H1 (cell line): ENCODE data around the gene TEX2. TPM values are rescaled to one million over a fixed set of nuclear protein-coding genes. Genes with fewer than 3 reads are reported as not detected.

Experiments
- ASH2L ChIP-seq: fragments of 200-600, 300-600 bp; sonication (generic); IDR thresholded peaks from one replicate; pipeline ENCODE4 v1.7.1; 2017; ENCODE audit warnings: low read length
- CBX8 ChIP-seq: fragments of 300-800, 300-1000 bp; sonication (generic); IDR thresholded peaks from 2 replicates; pipeline ENCODE4 v1.7.1; 2016; ENCODE audit warnings: low read depth, low read length, borderline replicate concordance
- CHD1 ChIP-seq: IDR thresholded peaks from 2 replicates; pipeline ENCODE4 v1.6.1; 2012; ENCODE audit warnings: low read depth, low read length, improper control_type of control experiment
- CTBP2 ChIP-seq: IDR thresholded peaks from 2 replicates; pipeline ENCODE4 v1.7.0; 2011; ENCODE audit warnings: borderline replicate concordance, mild to moderate bottlenecking, moderate library complexity, mixed read lengths, low read length; ENCODE audit not compliant: insufficient read depth, insufficient read length
- FOSL1 ChIP-seq: IDR thresholded peaks from 2 replicates; pipeline ENCODE4 v1.6.1; 2011; ENCODE audit warnings: mild to moderate bottlenecking, low read depth, low read length, moderate library complexity; ENCODE audit not compliant: insufficient read depth
- HDAC2 ChIP-seq, 2 experiments: fragments of 300-600 bp in 1 of 2; sonication (generic) in 1 of 2; IDR thresholded peaks; 2 replicates each; pipeline ENCODE4 v1.6.1; 2011 to 2012; ENCODE audit warnings: low read depth in 2 of 2, low read length in 2 of 2, mild to moderate bottlenecking in 2 of 2, moderate library complexity in 2 of 2, borderline replicate concordance in 1 of 2, inconsistent platforms in 1 of 2
- JUN ChIP-seq: IDR thresholded peaks from 2 replicates; pipeline ENCODE4 v1.6.1; 2011; ENCODE audit warnings: low read depth, mild to moderate bottlenecking, improper control_type of control experiment, low read length
- NANOG ChIP-seq: IDR thresholded peaks from 2 replicates; pipeline ENCODE4 v1.6.1; 2011; ENCODE audit warnings: low read length, low read depth, mild to moderate bottlenecking, inconsistent platforms; ENCODE audit not compliant: insufficient read depth, poor library complexity, severe bottlenecking
- NRF1 ChIP-seq: IDR thresholded peaks from 2 replicates; pipeline ENCODE4 v1.6.1; 2011; ENCODE audit warnings: mild to moderate bottlenecking, low read depth, low read length, improper control_type of control experiment
- PHF8 ChIP-seq: fragments of 200-600 bp; sonication (generic); conservative IDR thresholded peaks from 2 replicates; pipeline ENCODE4 v1.7.1; 2012; ENCODE audit warnings: low read depth, mild to moderate bottlenecking, inconsistent platforms, low read length, moderate library complexity
- RBBP5 ChIP-seq: IDR thresholded peaks from 2 replicates; pipeline ENCODE4 v1.7.1; 2012; ENCODE audit warnings: low read depth, mild to moderate bottlenecking, inconsistent platforms, low read length, moderate library complexity, borderline replicate concordance
- SAP30 ChIP-seq: fragments of 300-600 bp; sonication (generic); IDR thresholded peaks from 2 replicates; pipeline ENCODE4 v1.7.1; 2012; ENCODE audit warnings: low read length, moderate library complexity, mild to moderate bottlenecking, inconsistent platforms; ENCODE audit not compliant: insufficient read depth, insufficient replicate concordance
- SP1 ChIP-seq: IDR thresholded peaks from 2 replicates; pipeline ENCODE4 v1.6.1; 2011; ENCODE audit warnings: low read depth, low read length
- SRF ChIP-seq: IDR thresholded peaks from 2 replicates; pipeline ENCODE4 v1.6.1; 2011; ENCODE audit warnings: mild to moderate bottlenecking, low read depth, low read length, moderate library complexity
- TCF12 ChIP-seq: IDR thresholded peaks from 2 replicates; pipeline ENCODE4 v1.6.1; 2011; ENCODE audit warnings: low read depth, mild to moderate bottlenecking, low read length
- TEAD4 ChIP-seq: IDR thresholded peaks from 2 replicates; pipeline ENCODE4 v1.6.1; 2012; ENCODE audit warnings: low read depth, low read length, inconsistent platforms, mixed read lengths
- ZNF274 ChIP-seq: IDR thresholded peaks from 2 replicates; pipeline ENCODE4 v1.7.0; 2012; ENCODE audit warnings: low read length, borderline replicate concordance; ENCODE audit errors: extremely low read depth
- polyA plus RNA-seq, 7 experiments: library from polyadenylated mRNA; depleted of rRNA in 3 of 7; stranded (reverse) in 5 of 7; unstranded in 2 of 7; fragments of >200 nt in 5 of 7; fragments of 200-250 nt in 2 of 7; gene quantifications; 1 replicate in 5 of 7; 2 replicates in 1 of 7; 4 replicates in 1 of 7; pipeline versions ENCODE4 v1.2.1 to v1.2.3, GENCODE V29; 2011 to 2013; ENCODE audit warnings: missing spikeins in 2 of 7, mixed read lengths in 2 of 7
- total RNA-seq: library from RNA; stranded (reverse); fragmentation: NEBNext Ultra II Directional; extraction: Animal tissue kit (Norgen Biotek cat#: 25700); gene quantifications from 2 replicates; pipeline ENCODE4 v1.2.1, GENCODE V29; 2021
- TF ChIP-seq, protein P1 (sequence below): IDR thresholded peaks from 2 replicates; pipeline ENCODE4 v1.6.1; 2011; ENCODE audit warnings: low read depth, mild to moderate bottlenecking, low read length; ENCODE audit not compliant: insufficient read depth
- TF ChIP-seq, protein P2 (sequence below): IDR thresholded peaks from 2 replicates; pipeline ENCODE4 v1.6.1; 2012; ENCODE audit warnings: inconsistent platforms
- TF ChIP-seq, protein P3 (sequence below): IDR thresholded peaks from 2 replicates; pipeline ENCODE4 v1.6.1; 2012; ENCODE audit warnings: inconsistent platforms

The TEX2 gene
- total and polyA plus RNA-seq, 2 of the 8 experiments (the other 6 are each of a cell fraction or from before 2014, with no cell fraction given) = 6.1 to 15.6 TPM

DNA sequence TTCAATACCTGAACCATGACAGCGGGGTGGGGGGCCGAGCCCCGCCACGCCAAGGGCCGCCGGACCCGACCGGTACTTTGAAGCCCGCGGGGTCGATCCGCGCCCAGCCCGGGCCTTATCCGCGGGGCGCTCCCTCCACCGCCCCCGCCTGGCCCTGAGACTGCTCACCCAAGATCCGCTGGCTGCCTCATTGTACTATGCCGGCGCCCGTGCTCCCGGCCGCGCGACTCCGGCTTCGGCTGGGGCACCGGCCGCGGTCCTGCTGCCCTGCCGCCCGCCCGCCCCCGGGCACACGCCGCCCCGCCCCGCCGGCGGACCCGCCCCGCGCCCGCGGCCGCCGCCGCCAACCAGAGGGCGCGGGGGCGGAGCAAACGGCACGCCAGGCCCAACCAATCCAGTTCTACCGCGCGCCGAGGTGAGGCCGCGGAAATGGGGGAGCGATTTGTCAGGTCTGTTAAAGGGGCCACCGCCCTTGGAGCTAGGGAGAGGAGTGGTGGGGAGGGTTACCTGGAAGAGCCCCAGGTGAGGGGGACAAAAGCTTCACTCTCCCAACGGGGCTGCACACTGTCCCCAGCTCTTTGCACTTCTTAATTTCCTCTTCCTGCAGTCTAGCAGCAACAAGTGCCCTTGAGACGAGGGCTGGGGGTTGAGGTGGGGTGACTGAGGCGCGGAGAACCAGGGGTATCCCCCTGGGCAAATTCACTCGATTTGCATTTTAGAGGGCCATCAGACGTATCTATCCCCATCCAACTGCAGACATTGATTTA, at the start of gene TEX2 (continued):
- TF ChIP-seq, protein P1, sequence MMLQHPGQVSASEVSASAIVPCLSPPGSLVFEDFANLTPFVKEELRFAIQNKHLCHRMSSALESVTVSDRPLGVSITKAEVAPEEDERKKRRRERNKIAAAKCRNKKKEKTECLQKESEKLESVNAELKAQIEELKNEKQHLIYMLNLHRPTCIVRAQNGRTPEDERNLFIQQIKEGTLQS = no peak
- TF ChIP-seq CHD1 = no peak
- no peak for TF ChIP-seq SAP30
- peak; percentile 43 for TF ChIP-seq ASH2L
- TF ChIP-seq, protein P2, sequence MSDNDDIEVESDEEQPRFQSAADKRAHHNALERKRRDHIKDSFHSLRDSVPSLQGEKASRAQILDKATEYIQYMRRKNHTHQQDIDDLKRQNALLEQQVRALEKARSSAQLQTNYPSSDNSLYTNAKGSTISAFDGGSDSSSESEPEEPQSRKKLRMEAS = peak; percentile 87
- no peak for TF ChIP-seq TCF12
- no peak for TF ChIP-seq NANOG
- TF ChIP-seq JUN = no peak
- TF ChIP-seq SRF = peak; percentile 90
- no peak for TF ChIP-seq TEAD4
- TF ChIP-seq FOSL1 = no peak
- TF ChIP-seq NRF1 = no peak
- no peak for TF ChIP-seq ZNF274
- peak; percentile 69; the same call in 1 of the 2 replicates for TF ChIP-seq PHF8
- TF ChIP-seq RBBP5 = no peak
- TF ChIP-seq CTBP2 = no peak
- TF ChIP-seq, protein P3, sequence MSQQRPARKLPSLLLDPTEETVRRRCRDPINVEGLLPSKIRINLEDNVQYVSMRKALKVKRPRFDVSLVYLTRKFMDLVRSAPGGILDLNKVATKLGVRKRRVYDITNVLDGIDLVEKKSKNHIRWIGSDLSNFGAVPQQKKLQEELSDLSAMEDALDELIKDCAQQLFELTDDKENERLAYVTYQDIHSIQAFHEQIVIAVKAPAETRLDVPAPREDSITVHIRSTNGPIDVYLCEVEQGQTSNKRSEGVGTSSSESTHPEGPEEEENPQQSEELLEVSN = peak; percentile 55; the same call in 1 of the 2 replicates
- TF ChIP-seq HDAC2 (IDR thresholded peaks at IDR 0.05; ENCODE audit: borderline replicate concordance in 1 of 2, low read depth in 2 of 2, low read length in 2 of 2) = no peak
- TF ChIP-seq CBX8 = no peak
- peak; percentile 80; the same call in 1 of the 2 replicates for TF ChIP-seq SP1
